Prostate gland (tissue), 2 donors: ENCODE data around the gene CFAP47. TPM values are rescaled to one million over a fixed set of nuclear protein-coding genes. Genes with fewer than 3 reads are reported as not detected.
"Not testable (repeated sequence)": the region's sequence is repeated elsewhere in the genome, so short reads cannot be mapped to it uniquely, and the experiment has no call there.

Experiments
- DNase-seq: peaks from one replicate; pipeline ENCODE4 v3.0.0-alpha.2; 2019; ENCODE audit warnings: low spot score
- H3K27ac ChIP-seq, 2 donors: fragments of 200-600 bp; sonication (generic); 2 replicates each; pipeline ENCODE4 v1.5.1; 2017 to 2019
- H3K27me3 ChIP-seq: fragments of 200-600 bp; sonication (generic); replicated peaks from 2 replicates; pipeline ENCODE4 v1.5.1; 2019; ENCODE audit not compliant: insufficient read depth
- H3K36me3 ChIP-seq, 2 donors: fragments of 200-600 bp; sonication (generic); 1 replicate in 1 of 2; 2 replicates in 1 of 2; pipeline versions ENCODE4 v1.5.1 to v1.8.1; 2017 to 2019
- H3K4me1 ChIP-seq: fragments of 200-600 bp; sonication (generic); replicated peaks from 2 replicates; pipeline ENCODE4 v1.5.1; 2019
- H3K4me3 ChIP-seq, 2 donors: fragments of 200-600 bp; sonication (generic); 2 replicates each; pipeline ENCODE4 v1.5.1; 2017 to 2019
- H3K9me3 ChIP-seq: fragments of 200-600 bp; sonication (generic); 2 replicates; pipeline ENCODE4 v1.5.1; 2017
- POLR2A ChIP-seq: fragments of 450-650 bp; IDR thresholded peaks from one replicate; pipeline ENCODE4 v1.6.1; 2016; ENCODE audit warnings: antibody characterized with exemption, mild to moderate bottlenecking
- POLR2AphosphoS5 ChIP-seq: sonication (generic); formaldehyde crosslinking; IDR thresholded peaks from one replicate; pipeline ENCODE4 v1.6.1; 2017; ENCODE audit warnings: antibody characterized with exemption
- WGBS: methylation state at CpG from one replicate; pipeline ENCODE4 v1.1.5; 2018; 5-methylcytosine and 5-hydroxymethylcytosine counted together
- intact Hi-C: fragments of 100-400 bp; cut with DNase I; formaldehyde crosslinking; loops from one replicate; pipeline ENCODE4 v1.14.2; 2022
- total RNA-seq, 2 donors: library from RNA; depleted of rRNA; stranded (reverse); fragments of >200 nt; gene quantifications; one replicate each; pipeline ENCODE4 v1.1.0, GENCODE V29; 2016
- TF ChIP-seq, protein P1 (sequence below), 4 experiments: fragments of 200-600 bp in 2 of 4; fragments of 450-650 bp in 2 of 4; sonication (generic) in 2 of 4; IDR thresholded peaks; 1 replicate in 3 of 4; 2 replicates in 1 of 4; pipeline ENCODE4 v1.5.1; 2016 to 2019; ENCODE audit warnings: antibody characterized with exemption in 4 of 4, mild to moderate bottlenecking in 2 of 4, moderate library complexity in 2 of 4

The CFAP47 gene
- total RNA-seq, 2 donors from 2014 or later = 0.32 to 0.45 TPM

DNA sequence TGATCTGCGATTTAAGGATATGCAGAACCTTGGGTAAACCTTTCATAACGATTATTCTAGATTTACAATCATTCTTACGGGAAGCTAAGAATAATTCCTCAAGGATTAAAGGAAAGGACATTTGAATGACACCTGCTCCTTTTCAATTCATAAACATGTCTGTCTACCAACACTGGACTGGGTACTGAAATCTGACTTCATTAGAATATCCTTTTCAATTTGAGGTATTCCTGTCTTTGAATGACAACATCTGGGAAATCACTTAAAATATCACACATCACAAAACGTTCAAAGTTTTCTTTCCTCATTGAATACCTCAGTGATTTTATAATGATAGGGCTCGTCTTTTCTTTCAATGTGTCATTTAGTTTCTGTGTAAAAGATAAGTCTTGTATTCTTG lies 87.7 kb downstream of the CFAP47 start:
- H3K9me3 ChIP-seq = no peaks in the 10 kb centered on the region
- no peaks in the 10 kb centered on the region for H3K36me3 ChIP-seq
- H3K4me3 ChIP-seq = no peak overlapping the region
- H3K27ac ChIP-seq = no peak overlapping the region
- H3K4me1 ChIP-seq = no peaks in the 10 kb centered on the region
- no peak for TF ChIP-seq POLR2A
- 61% methylated on average over 5 of the region's 5 CpGs for WGBS
- H3K27me3 ChIP-seq = no peaks in the 10 kb centered on the region
- DNase-seq = no peak
- intact Hi-C loops = no loop called here

DNA sequence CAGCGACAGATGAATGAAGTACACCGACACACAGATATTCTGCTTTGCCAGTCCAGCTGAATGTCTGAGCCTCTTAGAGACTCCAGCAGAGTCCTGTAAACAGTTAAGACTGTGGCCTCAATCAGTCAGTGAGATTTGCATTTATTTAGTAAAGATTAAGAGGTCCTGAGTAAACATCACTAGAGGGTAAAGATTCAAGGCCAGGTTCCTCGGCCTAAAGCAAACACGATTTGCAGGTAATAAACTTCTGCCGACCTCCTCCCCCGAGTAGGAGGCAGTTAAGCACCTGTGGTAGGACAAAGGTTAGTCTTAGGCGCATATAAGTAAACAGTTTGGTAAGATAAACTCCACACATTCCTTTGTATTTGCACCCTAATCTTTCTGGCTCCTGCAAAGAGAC lies 99.6 kb downstream of the CFAP47 start:
- no peak overlapping the region for H3K27ac ChIP-seq
- intact Hi-C loops = no loop called here
- H3K36me3 ChIP-seq = no peaks in the 10 kb centered on the region
- WGBS = 21% methylated on average over 6 of the region's 7 CpGs
- no peaks in the 10 kb centered on the region for H3K27me3 ChIP-seq
- no peak for DNase-seq
- TF ChIP-seq POLR2AphosphoS5 (no peak), POLR2A (no peak)
- TF ChIP-seq, protein P1, sequence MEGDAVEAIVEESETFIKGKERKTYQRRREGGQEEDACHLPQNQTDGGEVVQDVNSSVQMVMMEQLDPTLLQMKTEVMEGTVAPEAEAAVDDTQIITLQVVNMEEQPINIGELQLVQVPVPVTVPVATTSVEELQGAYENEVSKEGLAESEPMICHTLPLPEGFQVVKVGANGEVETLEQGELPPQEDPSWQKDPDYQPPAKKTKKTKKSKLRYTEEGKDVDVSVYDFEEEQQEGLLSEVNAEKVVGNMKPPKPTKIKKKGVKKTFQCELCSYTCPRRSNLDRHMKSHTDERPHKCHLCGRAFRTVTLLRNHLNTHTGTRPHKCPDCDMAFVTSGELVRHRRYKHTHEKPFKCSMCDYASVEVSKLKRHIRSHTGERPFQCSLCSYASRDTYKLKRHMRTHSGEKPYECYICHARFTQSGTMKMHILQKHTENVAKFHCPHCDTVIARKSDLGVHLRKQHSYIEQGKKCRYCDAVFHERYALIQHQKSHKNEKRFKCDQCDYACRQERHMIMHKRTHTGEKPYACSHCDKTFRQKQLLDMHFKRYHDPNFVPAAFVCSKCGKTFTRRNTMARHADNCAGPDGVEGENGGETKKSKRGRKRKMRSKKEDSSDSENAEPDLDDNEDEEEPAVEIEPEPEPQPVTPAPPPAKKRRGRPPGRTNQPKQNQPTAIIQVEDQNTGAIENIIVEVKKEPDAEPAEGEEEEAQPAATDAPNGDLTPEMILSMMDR (IDR thresholded peaks at IDR 0.05) = no peak
- H3K4me1 ChIP-seq = no peaks in the 10 kb centered on the region
- no peaks in the 10 kb centered on the region for H3K9me3 ChIP-seq
- H3K4me3 ChIP-seq = no peak overlapping the region

GRCh38 chrX:36035550-36035949 lies 116.0 kb downstream of the CFAP47 start:
- intact Hi-C loops = no loop called here
- no peak overlapping the region for H3K27ac ChIP-seq
- H3K4me3 ChIP-seq = no peak overlapping the region
- H3K27me3 ChIP-seq = no peaks in the 10 kb centered on the region
- no peaks in the 10 kb centered on the region for H3K36me3 ChIP-seq
- no peak for DNase-seq
- TF ChIP-seq, protein P1 (IDR thresholded peaks at IDR 0.05) = no peak
- TF ChIP-seq POLR2AphosphoS5 = no peak
- TF ChIP-seq POLR2A = no peak
- H3K9me3 ChIP-seq = no peaks in the 10 kb centered on the region
- no peaks in the 10 kb centered on the region for H3K4me1 ChIP-seq
- 85% methylated on average over 2 of the region's 2 CpGs for whole genome bisulfite sequencing

GRCh38 chrX:36062778-36063177 lies 143.2 kb downstream of the CFAP47 start:
- no peak overlapping the region for H3K4me3 ChIP-seq
- H3K27ac ChIP-seq = no peak overlapping the region
- DNase-seq = no peak
- H3K4me1 ChIP-seq = no peaks in the 10 kb centered on the region
- intact Hi-C loops = no loop called here
- TF ChIP-seq POLR2AphosphoS5 (no peak), POLR2A (no peak)
- TF ChIP-seq, protein P1 (IDR thresholded peaks at IDR 0.05) = no peak
- H3K27me3 ChIP-seq = no peaks in the 10 kb centered on the region
- no peaks in the 10 kb centered on the region for H3K36me3 ChIP-seq
- no peaks in the 10 kb centered on the region for H3K9me3 ChIP-seq
- WGBS = 93% methylated on average over 3 of the region's 3 CpGs

- no peaks in the 10 kb centered on the region for H3K9me3 ChIP-seq
- H3K27ac ChIP-seq = no peak overlapping the region
- no peaks in the 10 kb centered on the region for H3K4me1 ChIP-seq
- intact Hi-C loops = no loop called here
- no peak overlapping the region for H3K4me3 ChIP-seq
- TF ChIP-seq POLR2AphosphoS5 (no peak), POLR2A (no peak)
- TF ChIP-seq, protein P1 (IDR thresholded peaks at IDR 0.05) = no peak
- DNase-seq = no peak
- H3K36me3 ChIP-seq = no peaks in the 10 kb centered on the region
- 75% methylated on average over 2 of the region's 2 CpGs for WGBS
- H3K27me3 ChIP-seq = no peaks in the 10 kb centered on the region
Observed at GRCh38 chrX:36071061-36071460, 151.5 kb downstream of the CFAP47 start.

DNA sequence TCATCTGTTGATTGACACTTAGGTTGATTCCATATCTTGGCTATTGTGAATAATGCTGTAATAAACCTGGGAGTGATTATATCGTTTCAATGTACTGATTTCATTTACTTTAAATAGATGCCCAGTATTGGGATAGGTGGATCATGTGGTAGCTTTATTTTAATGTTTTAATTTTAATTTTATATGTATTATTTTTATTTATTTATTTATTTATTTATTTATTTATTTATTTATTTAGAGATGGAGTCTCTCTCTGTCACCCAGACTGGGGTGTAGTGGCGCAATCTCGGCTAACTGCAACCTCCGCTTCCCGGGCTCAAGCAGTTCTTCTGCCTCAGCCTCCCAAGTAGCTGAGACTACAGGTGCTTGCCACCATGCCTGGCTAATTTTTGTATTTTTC lies 155.5 kb downstream of the CFAP47 start:
- intact Hi-C loops, H3K36me3 ChIP-seq, H3K4me1 ChIP-seq, H3K27me3 ChIP-seq, H3K27ac ChIP-seq, H3K4me3 ChIP-seq, H3K9me3 ChIP-seq, DNase-seq: not testable (repeated sequence)
- 99% methylated on average over 5 of the region's 5 CpGs for WGBS
